Peyer's patch (tissue), 4 donors: ENCODE results near the gene IZUMO4. TPM values are rescaled to one million over a fixed set of nuclear protein-coding genes. Genes with fewer than 3 reads are reported as not detected.

ENCODE experiments used
- DNase-seq, 3 donors: peaks; one replicate each; pipeline ENCODE4 v3.0.0-alpha.2; 2017 to 2019
- H3K27ac ChIP-seq, 4 donors: fragments of 200-600 bp; sonication (generic); one replicate each; pipeline ENCODE4 v1.5.1; 2016 to 2019
- H3K27me3 ChIP-seq, 2 donors: fragments of 200-600 bp; sonication (generic); one replicate each; pipeline ENCODE4 v1.5.1; 2019
- H3K36me3 ChIP-seq, 3 donors: fragments of 200-600 bp; sonication (generic); one replicate each; pipeline ENCODE4 v1.5.1; 2016 to 2019
- H3K4me1 ChIP-seq, 4 donors: fragments of 200-600 bp; sonication (generic); one replicate each; pipeline ENCODE4 v1.5.1; 2016 to 2019
- H3K4me3 ChIP-seq, 4 donors: fragments of 200-600 bp; sonication (generic); 1 replicate in 3 of 4; 2 replicates in 1 of 4; pipeline ENCODE4 v1.5.1; 2016 to 2019; ENCODE audit warnings: mild to moderate bottlenecking in 1 of 4
- H3K9me3 ChIP-seq, 4 donors: fragments of 200-600 bp; sonication (generic); one replicate each; pipeline ENCODE4 v1.5.1; 2016 to 2019; ENCODE audit warnings: mild to moderate bottlenecking in 1 of 4
- POLR2A ChIP-seq, 2 donors: fragments of 450-650 bp; IDR thresholded peaks; one replicate each; pipeline ENCODE4 v1.5.1; 2017; ENCODE audit warnings: antibody characterized with exemption in 2 of 2, mild to moderate bottlenecking in 2 of 2, moderate library complexity in 2 of 2
- total RNA-seq, 4 donors: library from RNA; depleted of rRNA; stranded (reverse); fragments of >200 nt; gene quantifications; one replicate each; pipeline ENCODE4 v1.1.0, GENCODE V29; 2016
- TF ChIP-seq, protein P1 (sequence below), 6 experiments: fragments of 450-650 bp in 4 of 6; fragments of 200-600 bp in 2 of 6; sonication (generic) in 1 of 6; IDR thresholded peaks; one replicate each; pipeline ENCODE4 v1.5.1; 2017 to 2019; ENCODE audit warnings: antibody characterized with exemption in 6 of 6, mild to moderate bottlenecking in 3 of 6, moderate library complexity in 1 of 6

The IZUMO4 gene
- total RNA-seq, 4 donors from 2014 or later = 1.3 to 9.9 (median 3.8) TPM

DNA sequence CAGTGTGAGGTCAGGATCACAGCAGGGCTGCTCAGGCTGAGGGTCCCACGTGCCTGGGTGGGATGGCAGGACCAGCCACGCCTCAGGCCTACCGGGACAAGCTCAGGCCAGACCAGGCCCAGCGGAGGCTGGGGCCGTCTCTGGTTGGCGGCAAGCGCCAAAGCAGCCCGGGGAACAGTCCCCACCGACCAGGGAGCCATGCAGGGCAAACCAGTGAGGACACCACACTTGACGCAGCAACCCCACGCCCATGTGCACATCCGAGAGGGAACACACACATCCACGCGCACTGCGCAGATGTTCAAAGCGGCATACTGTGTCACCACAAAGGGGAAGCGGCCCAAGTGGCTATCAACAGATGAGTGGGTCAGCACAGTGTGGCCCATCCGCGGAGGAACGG, 15.2 kb downstream of the IZUMO4 start:
- Histone ChIP-seq H3K27me3 (no peaks in the 10 kb centered on the region), H3K9me3 (no peaks in the 10 kb centered on the region), H3K4me1 (peaks cover 0 to 4% (median 0%) of the 10 kb centered on the region in 4 donors), H3K4me3 (no peak overlapping the region), H3K27ac (no peak overlapping the region), H3K36me3 (peaks cover 0 to 100% (median 0%) of the 10 kb centered on the region in 3 donors)
- TF ChIP-seq POLR2A (IDR thresholded peaks at IDR 0.05) = no peak
- TF ChIP-seq, protein P1, sequence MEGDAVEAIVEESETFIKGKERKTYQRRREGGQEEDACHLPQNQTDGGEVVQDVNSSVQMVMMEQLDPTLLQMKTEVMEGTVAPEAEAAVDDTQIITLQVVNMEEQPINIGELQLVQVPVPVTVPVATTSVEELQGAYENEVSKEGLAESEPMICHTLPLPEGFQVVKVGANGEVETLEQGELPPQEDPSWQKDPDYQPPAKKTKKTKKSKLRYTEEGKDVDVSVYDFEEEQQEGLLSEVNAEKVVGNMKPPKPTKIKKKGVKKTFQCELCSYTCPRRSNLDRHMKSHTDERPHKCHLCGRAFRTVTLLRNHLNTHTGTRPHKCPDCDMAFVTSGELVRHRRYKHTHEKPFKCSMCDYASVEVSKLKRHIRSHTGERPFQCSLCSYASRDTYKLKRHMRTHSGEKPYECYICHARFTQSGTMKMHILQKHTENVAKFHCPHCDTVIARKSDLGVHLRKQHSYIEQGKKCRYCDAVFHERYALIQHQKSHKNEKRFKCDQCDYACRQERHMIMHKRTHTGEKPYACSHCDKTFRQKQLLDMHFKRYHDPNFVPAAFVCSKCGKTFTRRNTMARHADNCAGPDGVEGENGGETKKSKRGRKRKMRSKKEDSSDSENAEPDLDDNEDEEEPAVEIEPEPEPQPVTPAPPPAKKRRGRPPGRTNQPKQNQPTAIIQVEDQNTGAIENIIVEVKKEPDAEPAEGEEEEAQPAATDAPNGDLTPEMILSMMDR (IDR thresholded peaks at IDR 0.05) = no peak
- DNase-seq = peak in 1 of 3 donors; percentile 20

DNA sequence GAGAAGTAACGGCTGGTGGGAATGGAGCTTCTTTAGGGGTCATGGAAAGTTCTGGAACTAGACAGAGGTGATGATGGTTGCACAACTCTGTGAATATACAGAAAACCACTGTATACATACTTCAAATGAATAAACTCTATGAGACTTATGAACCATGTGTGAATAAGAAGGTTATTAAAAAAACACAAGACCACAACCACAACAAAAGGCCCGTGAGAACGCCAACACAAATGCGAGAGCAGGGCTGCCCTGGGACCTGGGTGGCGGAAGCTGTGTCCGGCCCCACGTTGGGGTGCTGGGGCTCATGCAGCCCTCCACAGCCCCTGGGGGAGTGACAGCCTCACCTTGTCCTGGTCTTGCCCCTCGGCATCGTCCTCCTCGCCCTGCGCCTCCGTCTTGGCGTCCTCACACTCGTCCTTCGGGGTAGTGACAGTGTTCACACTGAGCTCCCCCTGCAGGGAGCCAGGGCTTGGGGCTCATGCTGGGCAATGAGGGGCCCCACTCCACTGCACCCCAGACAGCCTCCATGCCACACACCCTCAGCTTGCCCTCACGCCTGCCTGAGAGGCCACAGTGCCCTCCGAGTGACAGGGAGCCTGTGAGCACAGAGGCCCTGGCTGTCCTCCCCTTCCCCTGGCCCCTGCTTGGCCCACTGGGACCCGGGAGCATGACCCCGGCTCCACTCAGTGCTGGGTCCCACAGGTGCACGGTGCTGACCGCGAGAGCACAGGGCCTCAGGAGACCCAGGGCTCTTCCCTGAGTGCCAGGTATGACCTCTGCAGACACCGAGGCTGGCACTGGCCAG, 16.0 kb downstream of the IZUMO4 start:
- TF ChIP-seq POLR2A (IDR thresholded peaks at IDR 0.05) = no peak
- TF ChIP-seq, protein P1 (IDR thresholded peaks at IDR 0.05) = no peak
- no peak for DNase-seq
- Histone ChIP-seq H3K4me3 (no peak overlapping the region), H3K27me3 (no peaks in the 10 kb centered on the region), H3K27ac (no peak overlapping the region), H3K36me3 (peaks cover 0 to 100% (median 0%) of the 10 kb centered on the region in 3 donors), H3K4me1 (peaks cover 0 to 4% (median 0%) of the 10 kb centered on the region in 4 donors), H3K9me3 (no peaks in the 10 kb centered on the region)

DNA sequence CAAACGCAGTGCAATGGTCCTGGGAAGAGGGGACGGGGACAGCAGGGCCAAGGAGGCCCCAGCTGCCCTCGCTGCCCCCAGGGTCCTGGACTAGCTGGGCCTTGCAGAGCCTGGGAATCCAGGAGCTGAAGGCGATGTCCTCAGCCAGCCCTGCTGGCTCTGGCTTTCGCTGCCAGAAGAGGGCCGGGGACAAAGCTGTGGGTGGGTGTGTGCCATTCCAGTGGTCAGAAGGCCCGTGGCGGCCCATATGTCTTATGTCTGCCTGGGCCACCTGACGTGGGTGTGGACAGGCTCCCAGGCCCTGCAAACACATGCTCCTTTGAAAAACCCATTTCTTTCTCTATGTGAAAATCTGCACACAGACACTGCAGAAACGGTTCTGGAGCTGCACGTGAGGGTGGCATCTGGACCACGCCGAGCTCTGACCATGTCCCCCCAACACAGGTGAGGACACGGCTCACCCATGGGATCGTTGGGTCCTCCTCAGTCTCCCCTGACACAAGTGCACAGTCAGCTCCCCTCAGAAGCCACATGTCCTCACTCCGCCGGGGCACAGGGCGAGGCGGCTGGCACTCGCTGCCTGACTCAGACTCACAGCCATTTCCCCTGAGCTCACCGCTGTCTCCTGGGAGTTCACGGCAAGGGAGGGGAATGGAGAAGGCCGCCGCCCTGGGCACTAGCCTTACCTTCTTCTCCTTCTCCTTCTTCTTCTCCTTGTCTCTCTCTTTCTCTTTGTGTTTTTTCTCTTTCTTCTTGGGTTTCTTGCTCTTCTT, 16.9 kb downstream of the IZUMO4 start:
- Histone ChIP-seq H3K9me3 (no peaks in the 10 kb centered on the region), H3K4me1 (peaks cover 0 to 4% (median 0%) of the 10 kb centered on the region in 4 donors), H3K27me3 (no peaks in the 10 kb centered on the region), H3K27ac (no peak overlapping the region), H3K4me3 (no peak overlapping the region), H3K36me3 (peaks cover 0 to 100% (median 0%) of the 10 kb centered on the region in 3 donors)
- DNase-seq = no peak
- TF ChIP-seq, protein P1 (IDR thresholded peaks at IDR 0.05) = no peak
- no peak for TF ChIP-seq POLR2A (IDR thresholded peaks at IDR 0.05)

DNA sequence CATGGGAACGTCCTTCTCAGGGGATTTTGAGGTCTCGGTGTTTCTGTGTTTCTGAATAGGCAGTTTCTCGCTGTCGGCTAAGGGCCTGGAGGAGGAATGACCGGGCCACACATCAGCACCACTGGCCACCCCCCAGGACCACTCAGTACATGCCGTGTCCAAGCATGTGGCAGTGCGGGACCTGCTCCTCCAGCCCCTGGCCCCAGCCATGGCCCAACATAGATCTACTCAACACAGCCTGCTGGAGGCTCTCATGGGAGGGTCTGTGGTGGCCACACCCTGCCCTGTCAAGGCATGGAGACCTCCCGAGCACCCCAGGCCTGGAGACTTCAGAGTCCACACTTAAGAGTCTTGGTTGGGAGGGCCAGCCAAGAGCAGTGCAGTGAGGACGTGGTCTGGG, 17.5 kb downstream of the IZUMO4 start:
- Histone ChIP-seq H3K36me3 (peaks cover 0 to 100% (median 0%) of the 10 kb centered on the region in 3 donors), H3K27me3 (no peaks in the 10 kb centered on the region), H3K27ac (no peak overlapping the region), H3K4me3 (no peak overlapping the region), H3K9me3 (no peaks in the 10 kb centered on the region), H3K4me1 (peaks cover 0 to 4% (median 0%) of the 10 kb centered on the region in 4 donors)
- TF ChIP-seq POLR2A (IDR thresholded peaks at IDR 0.05) = no peak
- TF ChIP-seq, protein P1 (IDR thresholded peaks at IDR 0.05) = no peak
- DNase-seq = no peak

DNA sequence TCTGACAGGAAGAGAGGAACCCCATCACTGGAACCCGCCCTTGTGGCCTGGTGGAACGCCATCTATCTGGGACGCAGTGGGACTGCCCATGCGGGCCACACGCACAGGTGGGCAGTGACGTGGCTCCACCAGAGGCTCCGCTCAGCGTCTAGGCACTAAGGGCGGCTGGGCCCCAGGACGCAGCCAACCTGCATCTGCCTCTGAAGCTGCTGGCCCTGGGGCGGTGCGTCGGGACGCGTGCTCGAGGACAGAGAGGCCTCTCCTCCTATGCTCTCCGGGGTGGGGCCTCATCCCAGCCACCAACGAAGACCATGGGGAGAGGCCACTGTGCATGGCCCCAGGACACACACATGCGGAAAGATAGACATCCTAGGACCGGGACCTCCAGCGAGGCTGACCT, 18.1 kb downstream of the IZUMO4 start:
- Histone ChIP-seq H3K4me1 (peaks cover 0 to 4% (median 0%) of the 10 kb centered on the region in 4 donors), H3K36me3 (peaks cover 0 to 100% (median 0%) of the 10 kb centered on the region in 3 donors), H3K27ac (no peak overlapping the region), H3K4me3 (no peak overlapping the region), H3K27me3 (no peaks in the 10 kb centered on the region), H3K9me3 (no peaks in the 10 kb centered on the region)
- no peak for DNase-seq
- no peak for TF ChIP-seq POLR2A (IDR thresholded peaks at IDR 0.05)
- TF ChIP-seq, protein P1 (IDR thresholded peaks at IDR 0.05) = no peak
